Lower leg skin (tissue), 3 donors: ENCODE results near the gene SLIT3.

Experiments used
- POLR2A ChIP-seq, 2 donors: fragments of 450-650 bp; IDR thresholded peaks; one replicate each; pipeline ENCODE4 v1.6.1; 2016 to 2017; ENCODE audit warnings: antibody characterized with exemption in 2 of 2, mild to moderate bottlenecking in 1 of 2, moderate library complexity in 1 of 2
- TF ChIP-seq, protein P1 (sequence below), 3 donors: fragments of 450-650 bp; IDR thresholded peaks; one replicate each; pipeline ENCODE4 v1.5.1; 2016; ENCODE audit warnings: antibody characterized with exemption in 3 of 3, mild to moderate bottlenecking in 3 of 3, moderate library complexity in 2 of 3

DNA sequence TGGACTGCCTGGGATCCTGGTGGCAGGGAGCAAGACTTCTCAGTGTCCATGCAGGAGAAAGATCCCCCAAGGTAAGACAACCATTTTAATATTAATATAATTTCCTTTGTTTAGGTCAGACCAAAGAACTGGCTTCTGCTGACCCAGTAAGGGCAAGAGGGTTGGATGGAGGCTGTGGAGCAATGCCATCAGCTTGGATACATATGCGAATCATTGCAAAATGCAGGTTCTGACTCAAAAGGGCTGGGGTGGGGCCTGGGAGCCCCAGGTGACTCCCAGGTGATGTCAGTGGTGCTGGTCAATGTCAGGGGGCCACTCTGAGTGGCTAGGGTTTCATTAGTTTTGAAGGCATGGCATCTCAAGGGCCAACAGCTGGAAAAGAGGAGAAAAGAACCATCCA is 632.9 kb downstream of the SLIT3 start:
- TF ChIP-seq, protein P1, sequence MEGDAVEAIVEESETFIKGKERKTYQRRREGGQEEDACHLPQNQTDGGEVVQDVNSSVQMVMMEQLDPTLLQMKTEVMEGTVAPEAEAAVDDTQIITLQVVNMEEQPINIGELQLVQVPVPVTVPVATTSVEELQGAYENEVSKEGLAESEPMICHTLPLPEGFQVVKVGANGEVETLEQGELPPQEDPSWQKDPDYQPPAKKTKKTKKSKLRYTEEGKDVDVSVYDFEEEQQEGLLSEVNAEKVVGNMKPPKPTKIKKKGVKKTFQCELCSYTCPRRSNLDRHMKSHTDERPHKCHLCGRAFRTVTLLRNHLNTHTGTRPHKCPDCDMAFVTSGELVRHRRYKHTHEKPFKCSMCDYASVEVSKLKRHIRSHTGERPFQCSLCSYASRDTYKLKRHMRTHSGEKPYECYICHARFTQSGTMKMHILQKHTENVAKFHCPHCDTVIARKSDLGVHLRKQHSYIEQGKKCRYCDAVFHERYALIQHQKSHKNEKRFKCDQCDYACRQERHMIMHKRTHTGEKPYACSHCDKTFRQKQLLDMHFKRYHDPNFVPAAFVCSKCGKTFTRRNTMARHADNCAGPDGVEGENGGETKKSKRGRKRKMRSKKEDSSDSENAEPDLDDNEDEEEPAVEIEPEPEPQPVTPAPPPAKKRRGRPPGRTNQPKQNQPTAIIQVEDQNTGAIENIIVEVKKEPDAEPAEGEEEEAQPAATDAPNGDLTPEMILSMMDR (IDR thresholded peaks at IDR 0.05): no peak
- TF ChIP-seq POLR2A (IDR thresholded peaks at IDR 0.05): no peak
